NCI-H226 (cell line): ENCODE results near the gene GNPAT.
"Not testable (repeated sequence)": the region's sequence is repeated elsewhere in the genome, so short reads cannot be mapped to it uniquely, and the experiment has no call there.

Experiments
- DNase-seq: peaks from one replicate; pipeline ENCODE4 v3.0.0-alpha.2; 2015

GNPAT gene

GRCh38 chr1:231240883-231241735, at the start of gene GNPAT:
Gene GNPAT (plus strand): TSS chr1:231241212. CDS start chr1:231241379, 167 bp downstream.
- peak; percentile 72 for DNase-seq

GRCh38 chr1:231192620-231193163, 48.3 kb upstream of the GNPAT start:
- no peak for DNase-seq

GRCh38 chr1:231193710-231194340, 47.2 kb upstream of the GNPAT start:
- no peak for DNase-seq

- no peak for DNase-seq
Measured at GRCh38 chr1:231194476-231194842, 46.6 kb upstream of the GNPAT start.

GRCh38 chr1:231194843-231195516, 46.0 kb upstream of the GNPAT start:
- peak; percentile 51 for DNase-seq

- DNase-seq, result no peak
Measured at GRCh38 chr1:231196307-231196706, 44.7 kb upstream of the GNPAT start.

GRCh38 chr1:231196728-231197127, 44.3 kb upstream of the GNPAT start:
- no peak for DNase-seq

GRCh38 chr1:231199868-231200267, 41.1 kb upstream of the GNPAT start:
- DNase-seq, result no peak

- DNase-seq, result no peak
Measured at GRCh38 chr1:231200388-231201031, 40.5 kb upstream of the GNPAT start.

- no peak for DNase-seq
Measured at GRCh38 chr1:231201375-231201978, 39.5 kb upstream of the GNPAT start.

- DNase-seq, result peak; percentile 7
Measured at GRCh38 chr1:231201979-231202633, 38.9 kb upstream of the GNPAT start.

GRCh38 chr1:231203259-231204057, 37.6 kb upstream of the GNPAT start:
- no peak for DNase-seq

- DNase-seq, result no peak
Measured at GRCh38 chr1:231206856-231207255, 34.2 kb upstream of the GNPAT start.

GRCh38 chr1:231207437-231207836, 33.6 kb upstream of the GNPAT start:
- no peak for DNase-seq

- no peak for DNase-seq
Measured at GRCh38 chr1:231208980-231209379, 32.0 kb upstream of the GNPAT start.

- DNase-seq, result no peak
Measured at GRCh38 chr1:231209531-231209930, 31.5 kb upstream of the GNPAT start.

- DNase-seq, result no peak
Measured at GRCh38 chr1:231210126-231210525, 30.9 kb upstream of the GNPAT start.

GRCh38 chr1:231211005-231211857, 29.8 kb upstream of the GNPAT start:
- peak; percentile 10 for DNase-seq

- DNase-seq, result not testable (repeated sequence)
Measured at GRCh38 chr1:231212301-231212700, 28.7 kb upstream of the GNPAT start.
